Vagina (tissue), 2 donors: ENCODE results near the gene SRRM2.

Experiments
- CTCF ChIP-seq, 3 experiments: fragments of 450-650 bp in 2 of 3; fragments of 200-600 bp in 1 of 3; sonication (generic) in 1 of 3; IDR thresholded peaks; one replicate each; pipeline ENCODE4 v1.5.1; 2017 to 2019; ENCODE audit warnings: antibody characterized with exemption in 3 of 3, mild to moderate bottlenecking in 2 of 3, moderate library complexity in 2 of 3
- POLR2A ChIP-seq, 2 donors: fragments of 450-650 bp; IDR thresholded peaks; one replicate each; pipeline ENCODE4 v1.6.1; 2017; ENCODE audit warnings: antibody characterized with exemption in 2 of 2, mild to moderate bottlenecking in 2 of 2, moderate library complexity in 2 of 2
- POLR2AphosphoS5 ChIP-seq, 2 donors: sonication (generic); formaldehyde crosslinking; IDR thresholded peaks; one replicate each; pipeline ENCODE4 v1.9.0; 2017; ENCODE audit warnings: antibody characterized with exemption in 2 of 2, mild to moderate bottlenecking in 2 of 2, low read depth in 1 of 2; ENCODE audit not compliant: insufficient read depth in 1 of 2

DNA sequence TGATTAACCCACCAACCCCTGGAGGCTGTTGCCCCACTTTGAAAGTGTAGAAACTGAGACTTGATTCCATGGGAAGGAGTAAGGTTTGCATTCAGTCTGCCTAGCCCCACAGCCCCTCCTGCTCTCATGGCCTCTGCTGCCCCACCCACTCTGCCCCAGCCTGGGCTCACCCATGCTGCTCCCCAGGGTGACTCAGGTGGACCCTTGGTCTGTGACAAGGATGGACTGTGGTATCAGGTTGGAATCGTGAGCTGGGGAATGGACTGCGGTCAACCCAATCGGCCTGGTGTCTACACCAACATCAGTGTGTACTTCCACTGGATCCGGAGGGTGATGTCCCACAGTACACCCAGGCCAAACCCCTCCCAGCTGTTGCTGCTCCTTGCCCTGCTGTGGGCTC lies 52.3 kb downstream of the SRRM2 start:
- TF ChIP-seq CTCF (IDR thresholded peaks at IDR 0.05) (no peak), POLR2A (IDR thresholded peaks at IDR 0.05) (no peak), POLR2AphosphoS5 (IDR thresholded peaks at IDR 0.05; ENCODE audit: insufficient read depth in 1 of 2, low read depth in 1 of 2) (no peak)
